SW 1271 (cell line): ENCODE results near the gene CHRM3.
"Not testable (repeated sequence)": the region's sequence is repeated elsewhere in the genome, so short reads cannot be mapped to it uniquely, and the experiment has no call there.

ENCODE experiments used
- DNase-seq, 2 experiments: peaks; one replicate each; lab custom pipeline; 2025; lab: John Stamatoyannopoulos, UW

CHRM3 gene

GRCh38 chr1:239386453-239387303 lies at the start of gene CHRM3:
Gene CHRM3 (plus strand): TSS chr1:239386568. CDS start chr1:239907452, 520,884 bp downstream.
- DNase-seq: peak in 1 of 2 experiments; percentile 20

- DNase-seq: no peak
These were observed 48.5 kb upstream of the CHRM3 start for GRCh38 chr1:239337799-239338430.

GRCh38 chr1:239347776-239348175 lies 38.6 kb upstream of the CHRM3 start:
- no peak for DNase-seq

GRCh38 chr1:239348635-239349353 lies 37.6 kb upstream of the CHRM3 start:
- no peak for DNase-seq

- no peak for DNase-seq
These were observed 36.7 kb upstream of the CHRM3 start for GRCh38 chr1:239349699-239350098.

- no peak for DNase-seq
These were observed 32.8 kb upstream of the CHRM3 start for GRCh38 chr1:239353536-239353935.

- DNase-seq: no peak
These were observed 32.1 kb upstream of the CHRM3 start for GRCh38 chr1:239354231-239354630.

- DNase-seq: no peak
These were observed 28.5 kb upstream of the CHRM3 start for GRCh38 chr1:239357867-239358266.

GRCh38 chr1:239361403-239361802 lies 25.0 kb upstream of the CHRM3 start:
- DNase-seq: no peak

- DNase-seq: no peak
These were observed 22.4 kb upstream of the CHRM3 start for GRCh38 chr1:239363930-239364329.

GRCh38 chr1:239367196-239367810 lies 19.1 kb upstream of the CHRM3 start:
- DNase-seq: no peak

- DNase-seq: no peak
These were observed 17.8 kb upstream of the CHRM3 start for GRCh38 chr1:239368436-239369109.

- DNase-seq: not testable (repeated sequence)
These were observed 15.5 kb upstream of the CHRM3 start for GRCh38 chr1:239370869-239371268.

- no peak for DNase-seq
These were observed 3.7 kb upstream of the CHRM3 start for GRCh38 chr1:239382666-239383065.

- DNase-seq: no peak
These were observed 2.7 kb upstream of the CHRM3 start for GRCh38 chr1:239383714-239384113.

- no peak for DNase-seq
These were observed 1.2 kb downstream of the CHRM3 start for GRCh38 chr1:239387304-239388158.

- no peak for DNase-seq
These were observed 1.8 kb downstream of the CHRM3 start for GRCh38 chr1:239388159-239388485.

- DNase-seq: no peak
These were observed 2.2 kb downstream of the CHRM3 start for GRCh38 chr1:239388578-239388977.

- DNase-seq: no peak
These were observed 3.3 kb downstream of the CHRM3 start for GRCh38 chr1:239389703-239390102.

GRCh38 chr1:239392271-239392670 lies 5.9 kb downstream of the CHRM3 start:
- DNase-seq: no peak

- DNase-seq: no peak
These were observed 7.7 kb downstream of the CHRM3 start for GRCh38 chr1:239394107-239394506.
